HCT116 (cell line): ENCODE results near the gene GCGR. TPM values are rescaled to one million over a fixed set of nuclear protein-coding genes. Genes with fewer than 3 reads are reported as not detected.

Experiments
- ATAC-seq: fragments of 200-7000 bp; cut with Tn5 transposase; 2 replicates; pipeline ENCODE4 v1.9.1; 2020; ENCODE audit warnings: mild to moderate bottlenecking, moderate library complexity
- BruUV-seq: library from RNA; stranded (reverse); fragments of 400-500 nt; replicated peaks from 2 replicates; lab custom pipeline; 2021; lab: Mats Ljungman, UMichigan
- CTCF ChIA-PET: fragments of 300-600 bp; sonication (Branson Sonifier 250); formaldehyde crosslinking; loops from one replicate; lab custom pipeline; 2021; ENCODE audit warnings: antibody characterized with exemption; lab: Charles Lee
- POLR2A ChIA-PET: fragments of 300-600, 350-600 bp; sonication (Branson Sonifier 250); formaldehyde crosslinking; loops from one replicate; lab custom pipeline; 2021; ENCODE audit warnings: antibody characterized with exemption; lab: Charles Lee
- RAD21 ChIA-PET, 2 experiments: fragments of 300-600 bp; sonication (Branson Sonifier 250); formaldehyde crosslinking; loops; one replicate each; lab custom pipeline; 2023; ENCODE audit warnings: low total read pairs in 2 of 2; ENCODE audit not compliant: uncharacterized antibody in 2 of 2, unreplicated experiment in 2 of 2, low non-redundant PET in 1 of 2; lab: Charles Lee
- DNase-seq: peaks from one replicate; pipeline ENCODE4 v3.0.0-alpha.2; 2010; ENCODE audit warnings: low read depth, low spot score
- H2AFZ ChIP-seq: fragments of 200-600 bp; shearing (Covaris generic), sonication (generic); 2 replicates; pipeline ENCODE4 v1.6.1; 2017; ENCODE audit warnings: low read depth, mixed run types, mixed read lengths, antibody characterized with exemption, low read length; ENCODE audit not compliant: poor library complexity, severe bottlenecking
- H3K27ac ChIP-seq: 2 replicates; pipeline ENCODE4 v1.5.1; 2012; ENCODE audit warnings: low read depth, low read length
- H3K27me3 ChIP-seq: fragments of 200-600 bp; sonication (generic); 2 replicates; pipeline ENCODE4 v1.6.1; 2016; ENCODE audit warnings: mixed run types, low read length, mixed read lengths; ENCODE audit not compliant: insufficient read depth
- H3K36me3 ChIP-seq, 2 experiments: fragments of 200-500 bp in 1 of 2; fragments of 200-600 bp in 1 of 2; sonication (Bioruptor generic) in 1 of 2; sonication (generic) in 1 of 2; 2 replicates each; pipeline versions ENCODE4 v1.5.1 to v1.6.1; 2014 to 2016; ENCODE audit warnings: low read length in 2 of 2, inconsistent platforms in 1 of 2, mixed read lengths in 1 of 2, mixed run types in 1 of 2; ENCODE audit not compliant: insufficient read depth in 2 of 2, control insufficient read depth in 1 of 2
- H3K4me1 ChIP-seq, 2 experiments: fragments of 200-600 bp in 1 of 2; sonication (generic) in 1 of 2; 2 replicates each; pipeline versions ENCODE4 v1.5.1 to v1.6.1; 2012 to 2017; ENCODE audit warnings: low read length in 2 of 2, inconsistent platforms in 1 of 2, mild to moderate bottlenecking in 1 of 2, mixed read lengths in 1 of 2, mixed run types in 1 of 2, moderate library complexity in 1 of 2; ENCODE audit not compliant: insufficient read depth in 2 of 2, control insufficient read depth in 1 of 2
- H3K4me2 ChIP-seq: fragments of 200-600 bp; sonication (generic); 2 replicates; pipeline ENCODE4 v1.6.1; 2017; ENCODE audit warnings: mixed run types, low read length, mixed read lengths
- H3K4me3 ChIP-seq, 2 experiments: fragments of 200-600 bp in 1 of 2; sonication (generic) in 1 of 2; replicated peaks in 1 of 2; 2 replicates each; pipeline ENCODE4 v1.5.1; 2011 to 2016; ENCODE audit warnings: low read length in 2 of 2, control low read depth in 1 of 2, low read depth in 1 of 2, mild to moderate bottlenecking in 1 of 2, mixed read lengths in 1 of 2, mixed run types in 1 of 2
- H3K79me2 ChIP-seq: fragments of 200-600 bp; sonication (generic); 2 replicates; pipeline ENCODE4 v1.6.1; 2017; ENCODE audit warnings: mild to moderate bottlenecking, mixed run types, low read length, moderate library complexity, mixed read lengths; ENCODE audit not compliant: insufficient read depth
- H3K9ac ChIP-seq: fragments of 200-600 bp; sonication (generic); 2 replicates; pipeline ENCODE4 v1.6.1; 2016; ENCODE audit warnings: low read length, mixed read lengths
- H3K9me2 ChIP-seq: fragments of 200-600 bp; sonication (generic), shearing (Covaris generic); 2 replicates; pipeline ENCODE4 v1.6.1; 2017; ENCODE audit warnings: mixed run types, mild to moderate bottlenecking, moderate library complexity; ENCODE audit not compliant: insufficient read depth
- H3K9me3 ChIP-seq, 2 experiments: fragments of 200-500 bp in 1 of 2; fragments of 200-600 bp in 1 of 2; sonication (Bioruptor generic) in 1 of 2; sonication (generic) in 1 of 2; 2 replicates each; pipeline ENCODE4 v1.6.1; 2014 to 2017; ENCODE audit warnings: low read length in 2 of 2, mixed read lengths in 2 of 2, inconsistent platforms in 1 of 2, low read depth in 1 of 2, mild to moderate bottlenecking in 1 of 2, mixed run types in 1 of 2, moderate library complexity in 1 of 2; ENCODE audit not compliant: control insufficient read depth in 1 of 2, insufficient read depth in 1 of 2
- H4K20me1 ChIP-seq: fragments of 200-600 bp; sonication (generic), shearing (Covaris generic); 2 replicates; pipeline ENCODE4 v1.6.1; 2017; ENCODE audit warnings: mixed run types, mild to moderate bottlenecking, moderate library complexity; ENCODE audit not compliant: insufficient read depth
- CBX3 ChIP-seq: IDR thresholded peaks from 2 replicates; pipeline ENCODE4 v1.6.1; 2012; ENCODE audit warnings: low read depth
- CEBPB ChIP-seq: IDR thresholded peaks from 2 replicates; pipeline ENCODE4 v1.6.1; 2012; ENCODE audit warnings: low read depth
- EGR1 ChIP-seq: IDR thresholded peaks from 2 replicates; pipeline ENCODE4 v1.6.1; 2012; ENCODE audit warnings: low read depth
- ELF1 ChIP-seq: IDR thresholded peaks from 2 replicates; pipeline ENCODE4 v1.6.1; 2012; ENCODE audit warnings: low read depth, borderline replicate concordance
- EZH2 ChIP-seq: fragments of 200-600 bp; sonication (generic); IDR thresholded peaks from 2 replicates; pipeline ENCODE4 v1.6.1; 2017; ENCODE audit warnings: antibody characterized with exemption, mixed run types
- EZH2phosphoT487 ChIP-seq: fragments of 200-600 bp; IDR thresholded peaks from 2 replicates; pipeline ENCODE4 v1.6.1; 2018; ENCODE audit warnings: antibody characterized with exemption, borderline replicate concordance
- FOSL1 ChIP-seq: IDR thresholded peaks from 2 replicates; pipeline ENCODE4 v1.6.1; 2012; ENCODE audit warnings: low read depth
- POLR2A ChIP-seq: IDR thresholded peaks from 2 replicates; pipeline ENCODE4 v1.7.0; 2011; ENCODE audit warnings: borderline replicate concordance; ENCODE audit not compliant: insufficient read depth, insufficient read length; ENCODE audit errors: extremely low read depth
- RAD21 ChIP-seq: IDR thresholded peaks from 2 replicates; pipeline ENCODE4 v1.6.1; 2012; ENCODE audit warnings: low read depth, mild to moderate bottlenecking
- SP1 ChIP-seq: IDR thresholded peaks from 2 replicates; pipeline ENCODE4 v1.6.1; 2012; ENCODE audit warnings: low read depth
- SRF ChIP-seq: IDR thresholded peaks from 2 replicates; pipeline ENCODE4 v1.6.1; 2012; ENCODE audit warnings: low read depth
- TCF7L2 ChIP-seq: IDR thresholded peaks from 2 replicates; pipeline ENCODE4 v1.7.0; 2011; ENCODE audit warnings: borderline replicate concordance, inconsistent platforms; ENCODE audit not compliant: insufficient read depth, insufficient read length; ENCODE audit errors: extremely low read depth
- ZBTB33 ChIP-seq: IDR thresholded peaks from 2 replicates; pipeline ENCODE4 v1.6.1; 2011; ENCODE audit warnings: mild to moderate bottlenecking, low read length, moderate library complexity; ENCODE audit not compliant: insufficient replicate concordance; ENCODE audit errors: extremely low read depth
- intact Hi-C: fragments of 100-400 bp; cut with micrococcal nuclease; formaldehyde crosslinking; loops from 2 replicates; pipeline ENCODE4 v1.10.0; 2022
- total RNA-seq: library from RNA; stranded (reverse); gene quantifications from one replicate; pipeline ENCODE4 v1.2.1, GENCODE V29; 2021; ENCODE audit not compliant: unreplicated experiment
- TF ChIP-seq, protein P1 (sequence below): IDR thresholded peaks from 2 replicates; pipeline ENCODE4 v1.6.1; 2012
- TF ChIP-seq, protein P2 (sequence below): IDR thresholded peaks from 2 replicates; pipeline ENCODE4 v1.6.1; 2012; ENCODE audit warnings: low read depth

GCGR gene
- total RNA-seq, 1 experiment from 2014 or later: not detected

DNA sequence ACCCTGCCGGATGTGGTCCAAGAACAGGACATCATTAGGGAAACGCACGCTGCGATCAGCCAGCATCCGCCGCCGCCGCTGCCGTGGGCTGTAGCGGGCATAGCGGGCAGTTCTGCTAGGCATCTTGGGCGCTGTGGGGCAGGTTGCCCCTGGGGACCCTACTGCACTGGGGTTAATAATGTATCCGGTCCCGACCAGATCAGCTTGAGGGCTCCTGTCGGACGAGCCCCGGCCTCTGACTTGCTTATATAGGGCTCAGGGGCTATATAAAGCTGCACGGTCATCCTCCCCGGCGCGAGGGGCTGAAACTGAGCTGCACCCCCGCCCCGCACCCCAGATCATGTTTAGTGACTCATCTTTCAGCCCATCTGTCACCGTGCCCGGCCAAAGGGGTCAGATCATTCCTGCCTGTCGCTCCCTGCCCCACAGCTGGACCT, 30.9 kb downstream of the GCGR start, which contains the start of gene PPP1R27:
Gene PPP1R27 (minus strand): TSS at position 220 of the 437 bp plus-strand sequence. CDS start 97 bp downstream, at position 123.
- H3K4me2 ChIP-seq: peak within 1 kb of the TSS; percentile 98
- BruUV-seq: no TSS peak
- peaks cover 17 to 32% of the 10 kb centered on the region in 2 experiments for H3K4me1 ChIP-seq
- H4K20me1 ChIP-seq: no peaks in the 10 kb centered on the region
- no peaks in the 10 kb centered on the region for H3K9me2 ChIP-seq
- intact Hi-C loops: no loop called here
- ATAC-seq (no peak), DNase-seq (no peak)
- no peaks in the 10 kb centered on the region for H3K27me3 ChIP-seq
- ChIA-PET RAD21 (no interaction called here), CTCF (no interaction called here), POLR2A (no interaction called here)
- H3K79me2 ChIP-seq: peaks cover 15% of the 10 kb centered on the region
- no peak within 1 kb of the TSS for H2AFZ ChIP-seq
- peak within 1 kb of the TSS; percentile 87 to 98 for H3K4me3 ChIP-seq
- peak within 1 kb of the TSS; percentile 98 for H3K9ac ChIP-seq
- no peaks in the 10 kb centered on the region for H3K9me3 ChIP-seq
- TF ChIP-seq CBX3: no peak
- TF ChIP-seq RAD21: no peak
- TF ChIP-seq SP1: no peak
- TF ChIP-seq ELF1: no peak
- TF ChIP-seq, all 23 proteins: peak for 0
- Histone ChIP-seq H3K27ac (peak within 1 kb of the TSS; percentile 90), H3K36me3 (0 out of 4 replicates have a peak, but pooled peaks cover 0 to 7% of the 10 kb centered on the region in 2 experiments)

- no TSS peak for BruUV-seq
- POLR2A ChIA-PET: interaction anchor here (0.8 kb wide), 1 partner anchor 12 kb away, joined by 3 read pairs; no protein-coding TSS in a partner anchor
- no peak for DNase-seq
- no peak for TF ChIP-seq EZH2
- no peak for TF ChIP-seq CBX3
- TF ChIP-seq ELF1: no peak
- TF ChIP-seq RAD21: no peak
- TF ChIP-seq, protein P1, sequence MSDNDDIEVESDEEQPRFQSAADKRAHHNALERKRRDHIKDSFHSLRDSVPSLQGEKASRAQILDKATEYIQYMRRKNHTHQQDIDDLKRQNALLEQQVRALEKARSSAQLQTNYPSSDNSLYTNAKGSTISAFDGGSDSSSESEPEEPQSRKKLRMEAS: no peak
- no peak for TF ChIP-seq CEBPB
- TF ChIP-seq EGR1: no peak
- TF ChIP-seq, protein P2, sequence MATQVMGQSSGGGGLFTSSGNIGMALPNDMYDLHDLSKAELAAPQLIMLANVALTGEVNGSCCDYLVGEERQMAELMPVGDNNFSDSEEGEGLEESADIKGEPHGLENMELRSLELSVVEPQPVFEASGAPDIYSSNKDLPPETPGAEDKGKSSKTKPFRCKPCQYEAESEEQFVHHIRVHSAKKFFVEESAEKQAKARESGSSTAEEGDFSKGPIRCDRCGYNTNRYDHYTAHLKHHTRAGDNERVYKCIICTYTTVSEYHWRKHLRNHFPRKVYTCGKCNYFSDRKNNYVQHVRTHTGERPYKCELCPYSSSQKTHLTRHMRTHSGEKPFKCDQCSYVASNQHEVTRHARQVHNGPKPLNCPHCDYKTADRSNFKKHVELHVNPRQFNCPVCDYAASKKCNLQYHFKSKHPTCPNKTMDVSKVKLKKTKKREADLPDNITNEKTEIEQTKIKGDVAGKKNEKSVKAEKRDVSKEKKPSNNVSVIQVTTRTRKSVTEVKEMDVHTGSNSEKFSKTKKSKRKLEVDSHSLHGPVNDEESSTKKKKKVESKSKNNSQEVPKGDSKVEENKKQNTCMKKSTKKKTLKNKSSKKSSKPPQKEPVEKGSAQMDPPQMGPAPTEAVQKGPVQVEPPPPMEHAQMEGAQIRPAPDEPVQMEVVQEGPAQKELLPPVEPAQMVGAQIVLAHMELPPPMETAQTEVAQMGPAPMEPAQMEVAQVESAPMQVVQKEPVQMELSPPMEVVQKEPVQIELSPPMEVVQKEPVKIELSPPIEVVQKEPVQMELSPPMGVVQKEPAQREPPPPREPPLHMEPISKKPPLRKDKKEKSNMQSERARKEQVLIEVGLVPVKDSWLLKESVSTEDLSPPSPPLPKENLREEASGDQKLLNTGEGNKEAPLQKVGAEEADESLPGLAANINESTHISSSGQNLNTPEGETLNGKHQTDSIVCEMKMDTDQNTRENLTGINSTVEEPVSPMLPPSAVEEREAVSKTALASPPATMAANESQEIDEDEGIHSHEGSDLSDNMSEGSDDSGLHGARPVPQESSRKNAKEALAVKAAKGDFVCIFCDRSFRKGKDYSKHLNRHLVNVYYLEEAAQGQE: no peak
- no peak for TF ChIP-seq TCF7L2
- no peak for TF ChIP-seq POLR2A
- TF ChIP-seq FOSL1: no peak
- no peak for TF ChIP-seq ZBTB33
- no peak for TF ChIP-seq EZH2phosphoT487
- no peak for TF ChIP-seq SRF
These were observed 33.7 kb downstream of the GCGR start for GRCh38 chr17:81837641-81838040.

More at GRCh38 chr17:81837641-81838040, 33.7 kb downstream of the GCGR start:
- H3K79me2 ChIP-seq: peaks cover 15% of the 10 kb centered on the region
- no peaks in the 10 kb centered on the region for H4K20me1 ChIP-seq
- no peak overlapping the region for H3K4me3 ChIP-seq
- H3K27me3 ChIP-seq: no peaks in the 10 kb centered on the region
- H3K36me3 ChIP-seq: 0 out of 4 replicates have a peak, but pooled peaks cover 0 to 7% of the 10 kb centered on the region in 2 experiments
- peaks cover 6 to 17% of the 10 kb centered on the region in 2 experiments; a peak in 3 of 4 replicates for H3K4me1 ChIP-seq
- H3K9me3 ChIP-seq: no peaks in the 10 kb centered on the region
- RAD21 ChIA-PET: no interaction called here
- intact Hi-C loops: no loop called here
- H3K27ac ChIP-seq: no peak overlapping the region
- H3K4me2 ChIP-seq: no peak overlapping the region
- H3K9ac ChIP-seq: 0 out of 2 replicates have a peak overlapping the region, but pooled peaks have one; percentile 12
- no peak overlapping the region for H2AFZ ChIP-seq
- CTCF ChIA-PET: interaction anchor here (1.1 kb wide), 1 partner anchor 16 kb away, joined by 3 read pairs; no protein-coding TSS in a partner anchor
- no peaks in the 10 kb centered on the region for H3K9me2 ChIP-seq
- no peak for ATAC-seq
